GM23338 (cell line): ENCODE results near the gene CIAO3. TPM values are rescaled to one million over a fixed set of nuclear protein-coding genes. Genes with fewer than 3 reads are reported as not detected.

ENCODE experiments used
- ATAC-seq: fragments of 200-7000 bp; cut with Tn5 transposase; 3 replicates; pipeline ENCODE4 v1.9.1; 2020
- DNase-seq: peaks from one replicate; pipeline ENCODE4 v3.0.0-alpha.2; 2015; ENCODE audit warnings: low spot score
- H2AFZ ChIP-seq: fragments of 200-600 bp; sonication (generic); 2 replicates; pipeline ENCODE4 v1.8.0; 2016; ENCODE audit warnings: antibody characterized with exemption, mild to moderate bottlenecking, moderate library complexity
- H3F3A ChIP-seq: fragments of 200-600 bp; sonication (generic); replicated peaks from 2 replicates; pipeline ENCODE4 v1.8.0; 2017; ENCODE audit warnings: antibody characterized with exemption, mixed run types, low read depth
- H3K27ac ChIP-seq: fragments of 200-600 bp; sonication (generic); 2 replicates; pipeline ENCODE4 v1.6.1; 2016; ENCODE audit warnings: low read depth
- H3K27me3 ChIP-seq: fragments of 200-600 bp; sonication (generic); 2 replicates; pipeline ENCODE4 v1.8.0; 2016; ENCODE audit warnings: mild to moderate bottlenecking, mixed run types, moderate library complexity; ENCODE audit not compliant: insufficient read depth
- H3K36me3 ChIP-seq: fragments of 200-600 bp; sonication (generic); 2 replicates; pipeline ENCODE4 v1.8.0; 2016; ENCODE audit warnings: mild to moderate bottlenecking; ENCODE audit not compliant: insufficient read depth
- H3K4me1 ChIP-seq: fragments of 200-600 bp; sonication (generic); 2 replicates; pipeline ENCODE4 v1.8.0; 2016; ENCODE audit warnings: mild to moderate bottlenecking, moderate library complexity; ENCODE audit not compliant: insufficient read depth
- H3K4me2 ChIP-seq: fragments of 200-600 bp; sonication (generic); 2 replicates; pipeline ENCODE4 v1.7.1; 2017; ENCODE audit warnings: mixed run types
- H3K4me3 ChIP-seq: fragments of 200-600 bp; sonication (generic); 2 replicates; pipeline ENCODE4 v1.6.1; 2016; ENCODE audit warnings: mixed run types
- H3K79me2 ChIP-seq: fragments of 200-600 bp; sonication (generic); replicated peaks from 2 replicates; pipeline ENCODE4 v1.8.0; 2017; ENCODE audit warnings: mild to moderate bottlenecking; ENCODE audit not compliant: insufficient read depth
- H3K9me2 ChIP-seq: fragments of 200-600 bp; sonication (generic); 2 replicates; pipeline ENCODE4 v1.8.0; 2017; ENCODE audit not compliant: insufficient read depth
- H4K20me1 ChIP-seq: fragments of 200-600 bp; sonication (generic); replicated peaks from 2 replicates; pipeline ENCODE4 v1.8.0; 2017; ENCODE audit warnings: mild to moderate bottlenecking; ENCODE audit not compliant: insufficient read depth
- H3K27ac Mint-ChIP-seq: 2 replicates; pipeline ENCODE4 v1.8.0; 2020; ENCODE audit warnings: inconsistent platforms, mild to moderate bottlenecking, moderate library complexity, mixed read lengths
- H3K27me3 Mint-ChIP-seq: 3 replicates; pipeline ENCODE4 v1.8.0; 2022; ENCODE audit warnings: low read depth, mild to moderate bottlenecking, moderate library complexity, mixed read lengths, inconsistent platforms; ENCODE audit not compliant: insufficient read depth, poor library complexity
- H3K36me3 Mint-ChIP-seq: 3 replicates; pipeline ENCODE4 v1.8.0; 2021; ENCODE audit warnings: low read depth, mild to moderate bottlenecking, inconsistent platforms, moderate library complexity, mixed read lengths
- H3K4me1 Mint-ChIP-seq: 3 replicates; pipeline ENCODE4 v1.8.0; 2020; ENCODE audit warnings: mild to moderate bottlenecking, inconsistent platforms, mixed read lengths
- H3K4me3 Mint-ChIP-seq: 3 replicates; pipeline ENCODE4 v1.8.0; 2021; ENCODE audit warnings: moderate library complexity, mild to moderate bottlenecking, inconsistent platforms, mixed read lengths
- H3K9me3 Mint-ChIP-seq: 3 replicates; pipeline ENCODE4 v1.8.0; 2020; ENCODE audit warnings: moderate library complexity, mild to moderate bottlenecking, inconsistent platforms, mixed read lengths
- CREB1 ChIP-seq: fragments of 250-450 bp; sonication (Bioruptor Pico); IDR thresholded peaks from 2 replicates; pipeline ENCODE4 v1.5.0; 2020; ENCODE audit warnings: low read depth, mild to moderate bottlenecking, moderate library complexity
- CTCF ChIP-seq, 2 experiments: fragments of 200-600 bp in 1 of 2; sonication (generic) in 1 of 2; conservative IDR thresholded peaks; 2 replicates each; pipeline versions ENCODE4 v1.5.1 to v1.6.1; 2016 to 2017; ENCODE audit warnings: antibody characterized with exemption in 2 of 2, low read depth in 2 of 2, mild to moderate bottlenecking in 2 of 2, moderate library complexity in 1 of 2
- EZH2 ChIP-seq: fragments of 200-600 bp; sonication (generic); IDR thresholded peaks from one replicate; pipeline ENCODE4 v1.8.0; 2017; ENCODE audit warnings: antibody characterized with exemption, mild to moderate bottlenecking, low read depth; ENCODE audit not compliant: unreplicated experiment
- EZH2phosphoT487 ChIP-seq: fragments of 200-600 bp; sonication (generic); IDR thresholded peaks from one replicate; pipeline ENCODE4 v1.8.1; 2018; ENCODE audit warnings: antibody characterized with exemption; ENCODE audit not compliant: unreplicated experiment
- JUNB ChIP-seq: IDR thresholded peaks from one replicate; pipeline ENCODE4 v1.6.1; 2016; ENCODE audit warnings: antibody characterized with exemption; ENCODE audit not compliant: unreplicated experiment
- NANOG ChIP-seq: IDR thresholded peaks from 2 replicates; pipeline ENCODE4 v1.6.1; 2016; ENCODE audit warnings: antibody characterized with exemption, borderline replicate concordance
- POLR2AphosphoS5 ChIP-seq: IDR thresholded peaks from 2 replicates; pipeline ENCODE4 v1.6.1; 2016; ENCODE audit warnings: antibody characterized with exemption, low read depth
- REST ChIP-seq: IDR thresholded peaks from one replicate; pipeline ENCODE4 v1.6.1; 2018; ENCODE audit warnings: antibody characterized with exemption; ENCODE audit not compliant: unreplicated experiment
- STAT1 ChIP-seq: IDR thresholded peaks from one replicate; pipeline ENCODE4 v1.6.1; 2016; ENCODE audit warnings: antibody characterized with exemption; ENCODE audit not compliant: unreplicated experiment
- ZNF114 ChIP-seq: fragments of 250-450 bp; sonication (Bioruptor Pico); IDR thresholded peaks from 2 replicates; pipeline ENCODE4 v1.5.0; 2020; ENCODE audit warnings: mild to moderate bottlenecking, moderate library complexity
- ZNF331 ChIP-seq: fragments of 250-450 bp; sonication (Bioruptor Pico); IDR thresholded peaks from 2 replicates; pipeline ENCODE4 v1.5.0; 2020; ENCODE audit warnings: low read depth, mild to moderate bottlenecking, moderate library complexity
- polyA plus RNA-seq: library from polyadenylated mRNA; unstranded; fragments of >200 nt; fragmentation: Nextera tagmentation; extraction: Ambion mirVana; gene quantifications from 2 replicates; pipeline ENCODE4 v1.2.1, GENCODE V29; 2016
- total RNA-seq: library from RNA; depleted of rRNA; stranded (reverse); fragments of >200 nt; shearing (Covaris generic); gene quantifications from 2 replicates; pipeline ENCODE4 v1.2.3, GENCODE V29; 2014
- TF ChIP-seq, protein P1 (sequence below): IDR thresholded peaks from 2 replicates; pipeline ENCODE4 v1.6.1; 2016; ENCODE audit warnings: antibody characterized with exemption

Gene CIAO3
- total and polyA plus RNA-seq, 2 experiments from 2014 or later: 13.0 to 42.3 TPM

- H3K4me3 Mint-ChIP-seq: no peak overlapping the region
- TF ChIP-seq POLR2AphosphoS5 (0 out of 2 replicates have a peak, but pooled peaks have one; percentile 14), NANOG (no peak)
- Histone ChIP-seq H3K36me3 (no peaks in the 10 kb centered on the region), H3K27me3 (no peaks in the 10 kb centered on the region), H3K79me2 (no peaks in the 10 kb centered on the region; the same call in 1 of the 2 replicates), H3K4me3 (no peak overlapping the region), H3F3A (0 out of 2 replicates have a peak, but pooled peaks cover 3% of the 10 kb centered on the region), H3K4me1 (no peaks in the 10 kb centered on the region), H4K20me1 (no peaks in the 10 kb centered on the region; the same call in 1 of the 2 replicates), H3K27ac (no peak overlapping the region), H2AFZ (no peak overlapping the region), H3K9me2 (no peaks in the 10 kb centered on the region), H3K4me2 (no peak overlapping the region)
- peaks cover 13% of the 10 kb centered on the region for H3K27me3 Mint-ChIP-seq
- peaks cover 2% of the 10 kb centered on the region; the same call in 1 of the 3 replicates for H3K36me3 Mint-ChIP-seq
- ATAC-seq (no peak), DNase-seq (no peak)
- no peak overlapping the region for H3K27ac Mint-ChIP-seq
- H3K9me3 Mint-ChIP-seq: no peaks in the 10 kb centered on the region
- no peaks in the 10 kb centered on the region for H3K4me1 Mint-ChIP-seq
Measured at GRCh38 chr16:783404-784161, 42.8 kb upstream of the CIAO3 start.

DNA sequence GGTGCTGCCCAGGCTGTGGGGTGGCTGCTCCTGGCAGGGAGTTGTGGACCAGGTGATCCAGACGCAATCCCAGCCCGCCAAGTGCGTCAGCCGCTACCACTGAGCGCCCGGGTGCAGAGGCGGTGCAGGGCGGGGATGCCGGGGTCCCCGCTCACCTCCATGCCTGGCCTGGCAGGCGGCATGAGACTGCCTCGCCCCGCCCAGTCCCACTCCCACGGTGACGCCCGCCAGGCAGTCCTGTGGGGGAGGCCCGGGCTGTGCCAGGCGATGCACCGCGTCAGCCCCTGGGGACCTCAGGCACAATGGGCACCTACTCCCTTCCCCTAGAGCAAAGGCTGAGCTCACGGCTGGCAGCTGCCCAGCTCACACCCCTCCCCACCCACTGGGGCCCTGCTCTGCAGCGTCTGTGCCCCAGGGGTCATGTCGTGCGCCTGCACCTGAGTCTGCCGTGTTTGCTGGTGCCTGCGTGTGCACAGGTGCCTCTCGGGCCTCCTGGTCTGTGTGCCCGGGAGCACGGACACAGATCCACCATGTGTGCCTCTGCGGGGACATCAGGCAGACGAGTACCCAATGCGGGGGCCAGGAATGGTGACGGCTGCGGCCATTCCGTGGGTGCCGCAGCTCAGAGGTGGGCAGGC is 42.1 kb upstream of the CIAO3 start:
- peaks cover 3% of the 10 kb centered on the region; the same call in 1 of the 2 replicates for H3F3A ChIP-seq
- DNase-seq (no peak), ATAC-seq (no peak)
- H3K79me2 ChIP-seq: no peaks in the 10 kb centered on the region; the same call in 1 of the 2 replicates
- no peaks in the 10 kb centered on the region for H3K27me3 ChIP-seq
- H3K27ac ChIP-seq: no peak overlapping the region
- H3K36me3 ChIP-seq: no peaks in the 10 kb centered on the region
- no peaks in the 10 kb centered on the region for H3K4me1 ChIP-seq
- no peak overlapping the region for H2AFZ ChIP-seq
- no peak overlapping the region for H3K4me2 ChIP-seq
- no peak overlapping the region for H3K4me3 ChIP-seq
- H3K27ac Mint-ChIP-seq: no peak overlapping the region
- no peaks in the 10 kb centered on the region for H3K4me1 Mint-ChIP-seq
- no peaks in the 10 kb centered on the region for H3K9me3 Mint-ChIP-seq
- H3K36me3 Mint-ChIP-seq: peaks cover 2% of the 10 kb centered on the region; the same call in 1 of the 3 replicates
- H4K20me1 ChIP-seq: no peaks in the 10 kb centered on the region; the same call in 1 of the 2 replicates
- H3K9me2 ChIP-seq: no peaks in the 10 kb centered on the region
- H3K27me3 Mint-ChIP-seq: peaks cover 14% of the 10 kb centered on the region
- no peak overlapping the region for H3K4me3 Mint-ChIP-seq
- TF ChIP-seq JUNB: no peak
- TF ChIP-seq POLR2AphosphoS5: no peak
- no peak for TF ChIP-seq ZNF114 (CRISPR knock-in tag)
- TF ChIP-seq, protein P1, sequence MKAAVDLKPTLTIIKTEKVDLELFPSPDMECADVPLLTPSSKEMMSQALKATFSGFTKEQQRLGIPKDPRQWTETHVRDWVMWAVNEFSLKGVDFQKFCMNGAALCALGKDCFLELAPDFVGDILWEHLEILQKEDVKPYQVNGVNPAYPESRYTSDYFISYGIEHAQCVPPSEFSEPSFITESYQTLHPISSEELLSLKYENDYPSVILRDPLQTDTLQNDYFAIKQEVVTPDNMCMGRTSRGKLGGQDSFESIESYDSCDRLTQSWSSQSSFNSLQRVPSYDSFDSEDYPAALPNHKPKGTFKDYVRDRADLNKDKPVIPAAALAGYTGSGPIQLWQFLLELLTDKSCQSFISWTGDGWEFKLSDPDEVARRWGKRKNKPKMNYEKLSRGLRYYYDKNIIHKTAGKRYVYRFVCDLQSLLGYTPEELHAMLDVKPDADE: no peak
- no peak for TF ChIP-seq CREB1
- TF ChIP-seq EZH2phosphoT487: no peak
- no peak for TF ChIP-seq ZNF331 (CRISPR knock-in tag)
- TF ChIP-seq STAT1: no peak
- no peak for TF ChIP-seq CTCF (conservative IDR thresholded peaks at IDR 0.05; ENCODE audit: low read depth in 2 of 2)
- TF ChIP-seq NANOG: no peak
- TF ChIP-seq EZH2: no peak
- no peak for TF ChIP-seq REST
